Cardiac muscle cell (in vitro differentiated cells and primary cell): ENCODE data around the gene XRCC1. TPM values are rescaled to one million over a fixed set of nuclear protein-coding genes. Genes with fewer than 3 reads are reported as not detected.

ENCODE experiments used
- DNase-seq, 2 donors: peaks; one replicate each; pipeline versions ENCODE4 v3.0.0 to v3.0.0-alpha.2; 2010 to 2017; ENCODE audit warnings: low read depth in 1 of 2, low spot score in 1 of 2
- H3K27ac ChIP-seq: fragments of 200-600 bp; sonication (generic); 2 replicates; pipeline ENCODE4 v1.5.1; 2016
- H3K27me3 ChIP-seq: fragments of 200-600 bp; sonication (generic); 2 replicates; pipeline ENCODE4 v1.6.0; 2016; ENCODE audit warnings: control low read depth
- H3K36me3 ChIP-seq: fragments of 200-600 bp; sonication (generic); 2 replicates; pipeline ENCODE4 v1.5.1; 2016; ENCODE audit warnings: control low read depth
- H3K4me1 ChIP-seq: fragments of 200-600 bp; sonication (generic); 2 replicates; pipeline ENCODE4 v1.8.1; 2017; ENCODE audit warnings: low read depth, mild to moderate bottlenecking, mixed run types
- H3K4me3 ChIP-seq: fragments of 200-600 bp; sonication (generic); 2 replicates; pipeline ENCODE4 v1.5.1; 2016; ENCODE audit warnings: mild to moderate bottlenecking
- H3K9me3 ChIP-seq: fragments of 200-600 bp; sonication (generic); 2 replicates; pipeline ENCODE4 v1.5.1; 2017; ENCODE audit warnings: low read depth, mild to moderate bottlenecking, control low read depth
- polyA plus RNA-seq: library from polyadenylated mRNA; unstranded; fragments of >200 nt; fragmentation: Nextera tagmentation; extraction: Ambion mirVana; gene quantifications from 2 replicates; pipeline ENCODE4 v1.2.1, GENCODE V29; 2016
- total RNA-seq: library from RNA; depleted of rRNA; stranded (reverse); fragments of >200 nt; gene quantifications from 2 replicates; pipeline ENCODE4 v1.2.3, GENCODE V29; 2016
- TF ChIP-seq, protein P1 (sequence below): IDR thresholded peaks from 2 replicates; pipeline ENCODE4 v1.5.1; 2012; ENCODE audit warnings: low read depth, mild to moderate bottlenecking, low read length

XRCC1 gene
- total and polyA plus RNA-seq, 2 experiments from 2014 or later, result 52.0 to 82.5 TPM

DNA sequence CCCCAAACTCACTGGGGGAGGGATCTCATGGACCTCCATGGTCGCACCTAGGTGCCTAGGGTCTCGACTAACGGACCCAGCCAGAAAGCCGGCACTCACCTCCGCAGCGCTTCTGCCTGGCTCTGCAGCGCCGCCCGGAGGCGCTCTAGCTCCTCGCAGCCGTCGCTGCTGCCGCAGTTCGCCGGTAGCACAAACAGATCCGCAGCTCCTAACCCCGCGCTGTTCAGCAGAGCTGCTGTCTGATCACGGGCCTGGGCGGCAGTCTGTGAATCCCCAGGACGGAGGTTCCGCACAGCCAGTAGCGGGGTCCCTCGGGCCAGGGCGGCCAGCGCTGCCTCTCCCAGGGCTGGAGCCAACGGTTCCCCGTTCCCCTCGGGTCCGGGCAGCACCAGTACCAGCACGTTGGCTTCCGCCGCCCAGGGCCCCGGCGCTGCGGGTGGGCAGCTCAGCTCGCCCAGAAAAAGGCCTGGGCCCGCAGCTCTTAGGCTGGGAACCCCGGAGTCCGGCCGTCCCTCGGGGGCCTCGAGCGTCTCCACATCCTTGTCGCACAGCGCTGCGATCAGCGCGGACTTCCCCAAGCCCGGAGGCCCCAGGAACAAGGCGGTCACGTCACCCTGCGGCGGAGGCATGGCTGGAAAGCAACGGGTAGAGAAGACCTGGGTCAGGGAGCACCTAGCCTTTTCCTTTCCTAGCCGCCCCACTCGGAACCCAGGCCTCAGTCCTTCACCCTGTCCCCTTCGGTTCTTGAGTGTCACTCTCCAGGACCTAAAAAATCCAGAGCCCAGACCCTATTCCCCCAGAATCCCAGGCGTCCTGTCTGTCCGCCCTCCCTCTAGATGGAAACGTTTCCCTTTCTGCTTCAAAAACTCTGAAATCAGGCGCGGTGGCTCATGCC, 19.6 kb upstream of the XRCC1 start:
- peak overlapping the region; percentile 85 for H3K27ac ChIP-seq
- TF ChIP-seq, protein P1, sequence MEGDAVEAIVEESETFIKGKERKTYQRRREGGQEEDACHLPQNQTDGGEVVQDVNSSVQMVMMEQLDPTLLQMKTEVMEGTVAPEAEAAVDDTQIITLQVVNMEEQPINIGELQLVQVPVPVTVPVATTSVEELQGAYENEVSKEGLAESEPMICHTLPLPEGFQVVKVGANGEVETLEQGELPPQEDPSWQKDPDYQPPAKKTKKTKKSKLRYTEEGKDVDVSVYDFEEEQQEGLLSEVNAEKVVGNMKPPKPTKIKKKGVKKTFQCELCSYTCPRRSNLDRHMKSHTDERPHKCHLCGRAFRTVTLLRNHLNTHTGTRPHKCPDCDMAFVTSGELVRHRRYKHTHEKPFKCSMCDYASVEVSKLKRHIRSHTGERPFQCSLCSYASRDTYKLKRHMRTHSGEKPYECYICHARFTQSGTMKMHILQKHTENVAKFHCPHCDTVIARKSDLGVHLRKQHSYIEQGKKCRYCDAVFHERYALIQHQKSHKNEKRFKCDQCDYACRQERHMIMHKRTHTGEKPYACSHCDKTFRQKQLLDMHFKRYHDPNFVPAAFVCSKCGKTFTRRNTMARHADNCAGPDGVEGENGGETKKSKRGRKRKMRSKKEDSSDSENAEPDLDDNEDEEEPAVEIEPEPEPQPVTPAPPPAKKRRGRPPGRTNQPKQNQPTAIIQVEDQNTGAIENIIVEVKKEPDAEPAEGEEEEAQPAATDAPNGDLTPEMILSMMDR, result peak; percentile 87
- H3K36me3 ChIP-seq, result peaks cover 3% of the 10 kb centered on the region
- no peaks in the 10 kb centered on the region for H3K27me3 ChIP-seq
- H3K4me1 ChIP-seq, result peaks cover 3% of the 10 kb centered on the region
- no peaks in the 10 kb centered on the region for H3K9me3 ChIP-seq
- peak; percentile 73 to 75 for DNase-seq
- peak overlapping the region; percentile 52 for H3K4me3 ChIP-seq

DNA sequence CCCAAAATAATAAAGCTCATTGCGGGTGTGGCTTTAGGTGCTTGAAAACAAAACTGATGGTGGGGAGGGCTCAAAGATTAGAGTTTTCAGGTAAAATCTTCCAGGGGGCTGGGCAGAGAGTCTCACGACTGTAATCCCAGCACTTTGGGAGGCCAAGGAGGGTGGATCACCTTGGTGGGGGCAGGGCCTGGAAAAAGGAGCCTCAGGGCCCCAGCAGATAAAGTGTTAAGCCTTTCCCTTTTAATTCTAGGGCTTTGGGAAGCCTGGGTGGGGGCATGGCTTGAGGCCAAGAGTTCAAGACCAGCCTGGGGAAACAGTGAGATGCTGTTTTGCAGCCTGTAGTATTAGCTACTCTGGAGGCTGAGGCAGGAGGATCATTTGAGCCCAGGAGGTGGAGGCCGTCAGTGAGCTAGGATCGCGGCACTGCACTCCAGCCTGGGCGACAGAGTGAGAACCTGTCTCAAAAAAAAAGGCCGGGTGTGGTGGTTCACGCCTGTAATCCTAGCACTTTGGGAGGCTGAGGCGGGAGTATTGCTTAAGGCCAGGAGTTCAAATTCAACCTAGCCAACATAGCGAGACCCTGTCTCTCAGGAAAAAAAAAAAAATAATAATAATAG, 18.9 kb upstream of the XRCC1 start:
- Histone ChIP-seq H3K4me1 (peaks cover 3% of the 10 kb centered on the region), H3K27me3 (no peaks in the 10 kb centered on the region), H3K9me3 (no peaks in the 10 kb centered on the region), H3K27ac (no peak overlapping the region), H3K4me3 (peak overlapping the region; percentile 52), H3K36me3 (no peaks in the 10 kb centered on the region)
- no peak for DNase-seq
- TF ChIP-seq, protein P1, result no peak

DNA sequence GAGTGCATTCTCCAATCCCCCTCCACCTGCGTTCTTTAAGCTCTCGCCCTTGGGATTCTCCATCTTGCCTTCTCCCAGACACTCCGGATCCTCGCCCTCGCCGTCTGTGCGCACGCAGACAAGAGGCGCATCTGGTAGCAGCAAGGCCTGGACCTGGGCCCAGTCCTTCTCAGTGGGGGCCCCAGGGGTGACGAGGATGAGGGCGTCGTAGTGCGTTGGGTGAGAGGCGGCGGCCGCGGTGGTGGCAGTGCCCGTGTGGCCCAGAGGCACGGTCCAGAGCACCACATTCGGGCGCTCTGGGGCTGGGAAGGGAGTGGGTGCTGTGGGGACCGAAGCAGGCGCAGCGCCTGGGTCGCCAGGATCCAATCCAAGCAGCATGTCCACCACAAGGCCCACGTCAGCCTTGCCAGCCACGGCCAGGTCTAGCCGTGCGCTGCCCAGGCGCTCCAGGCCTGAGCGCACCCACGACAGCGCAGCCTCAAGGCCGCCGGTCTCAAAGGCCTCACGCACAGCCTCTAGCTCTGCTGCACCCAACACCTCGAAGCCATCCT, 17.5 kb upstream of the XRCC1 start:
- Histone ChIP-seq H3K27ac (no peak overlapping the region), H3K4me3 (no peak overlapping the region), H3K36me3 (no peaks in the 10 kb centered on the region), H3K4me1 (peaks cover 3% of the 10 kb centered on the region), H3K9me3 (no peaks in the 10 kb centered on the region), H3K27me3 (no peaks in the 10 kb centered on the region)
- TF ChIP-seq, protein P1, result no peak
- DNase-seq, result no peak

DNA sequence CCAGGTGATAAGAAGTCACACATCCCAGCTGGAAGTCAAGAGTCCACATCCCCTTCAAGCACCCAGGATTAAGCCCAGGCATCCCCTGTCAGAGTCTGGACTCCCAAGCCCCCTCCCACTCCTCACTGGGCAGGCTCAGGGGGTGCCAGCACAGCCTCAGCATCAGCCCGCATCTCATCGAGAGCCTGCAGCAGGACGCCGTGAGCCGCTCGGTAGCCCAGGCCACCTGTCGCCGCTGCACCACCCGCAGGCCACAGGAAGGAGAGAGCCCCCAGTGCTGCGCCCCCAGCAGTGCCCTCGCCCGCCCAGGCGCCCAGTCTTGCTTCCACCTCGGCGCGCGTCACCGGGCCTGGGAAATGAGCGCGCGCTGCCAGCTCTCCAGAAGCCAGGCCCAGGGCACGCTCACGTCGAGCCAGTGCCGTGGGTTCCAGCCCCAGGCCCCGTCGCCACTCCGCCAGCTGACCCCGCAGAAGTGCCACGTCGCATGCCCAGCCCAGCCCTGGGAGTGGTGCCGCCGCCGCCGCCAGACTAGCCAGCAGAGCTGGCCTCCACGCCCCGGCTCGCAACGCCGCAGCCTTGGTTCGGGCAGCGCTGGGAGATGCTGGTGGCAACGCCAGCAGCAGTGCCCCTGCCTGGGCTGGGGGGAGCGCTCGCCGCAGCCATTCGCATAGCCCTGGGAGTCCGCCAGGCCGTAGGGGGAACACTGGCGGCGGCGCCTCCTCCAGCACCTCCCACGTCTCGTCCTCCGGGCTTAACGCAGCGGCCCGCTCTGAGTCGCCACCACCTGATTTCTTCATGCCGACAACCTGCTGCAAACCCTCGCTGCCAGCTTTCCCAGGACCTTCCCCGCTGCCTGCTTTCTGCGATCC, 16.8 kb upstream of the XRCC1 start:
- Histone ChIP-seq H3K4me3 (no peak overlapping the region), H3K4me1 (peaks cover 2% of the 10 kb centered on the region), H3K27ac (no peak overlapping the region), H3K36me3 (no peaks in the 10 kb centered on the region), H3K27me3 (no peaks in the 10 kb centered on the region), H3K9me3 (no peaks in the 10 kb centered on the region)
- TF ChIP-seq, protein P1, result no peak
- DNase-seq, result no peak

DNA sequence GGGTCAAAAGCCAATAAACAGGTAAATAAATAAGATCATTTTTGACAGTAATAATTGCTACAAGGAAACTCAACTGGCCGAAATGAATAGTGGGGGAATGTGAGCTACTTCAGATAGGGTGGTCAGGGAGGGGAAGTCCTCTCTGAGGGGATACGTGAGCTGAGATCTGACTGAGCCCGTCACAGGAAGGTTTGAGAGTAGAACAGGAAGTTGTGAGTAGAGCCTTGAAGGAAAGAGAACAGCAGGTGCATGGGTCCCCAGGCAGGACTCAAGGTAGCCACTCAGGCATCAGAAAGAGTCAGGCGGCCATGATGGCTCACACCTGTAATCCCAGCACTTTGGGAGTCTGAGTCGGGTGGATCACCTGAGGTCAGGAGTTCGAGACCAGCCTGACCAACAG, 14.4 kb upstream of the XRCC1 start:
- peaks cover 4% of the 10 kb centered on the region for H3K36me3 ChIP-seq
- TF ChIP-seq, protein P1, result no peak
- H3K27ac ChIP-seq, result no peak overlapping the region
- DNase-seq, result no peak
- no peaks in the 10 kb centered on the region for H3K9me3 ChIP-seq
- H3K27me3 ChIP-seq, result no peaks in the 10 kb centered on the region
- no peaks in the 10 kb centered on the region for H3K4me1 ChIP-seq
- no peak overlapping the region for H3K4me3 ChIP-seq
